ENCODE measurements around the gene SPRYD7.
"Not testable (repeated sequence)": the region's sequence is repeated elsewhere in the genome, so short reads cannot be mapped to it uniquely, and the experiment has no call there.

SPRYD7 gene

DNA sequence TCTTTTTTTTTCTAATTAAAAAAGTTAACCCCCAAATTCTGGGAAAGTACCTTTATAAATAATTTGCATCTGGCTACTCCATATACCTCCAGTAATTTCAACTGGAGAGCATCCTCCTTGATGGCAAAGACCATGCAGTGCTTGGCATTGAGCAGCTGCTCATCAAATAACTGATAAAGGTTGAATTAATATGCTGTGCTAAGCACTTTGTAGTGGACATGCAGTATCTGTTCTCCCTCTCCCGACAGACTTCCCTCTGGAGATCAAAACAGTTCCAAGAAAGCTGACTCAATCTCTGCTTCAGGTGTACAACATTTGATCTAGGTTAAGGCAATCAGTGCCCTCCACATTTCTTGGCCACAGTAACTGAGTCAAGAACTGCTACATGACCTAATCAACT, 3.3 kb downstream of the SPRYD7 start:
- no peak for DNase-seq (ENCODE audit: low read depth)

DNA sequence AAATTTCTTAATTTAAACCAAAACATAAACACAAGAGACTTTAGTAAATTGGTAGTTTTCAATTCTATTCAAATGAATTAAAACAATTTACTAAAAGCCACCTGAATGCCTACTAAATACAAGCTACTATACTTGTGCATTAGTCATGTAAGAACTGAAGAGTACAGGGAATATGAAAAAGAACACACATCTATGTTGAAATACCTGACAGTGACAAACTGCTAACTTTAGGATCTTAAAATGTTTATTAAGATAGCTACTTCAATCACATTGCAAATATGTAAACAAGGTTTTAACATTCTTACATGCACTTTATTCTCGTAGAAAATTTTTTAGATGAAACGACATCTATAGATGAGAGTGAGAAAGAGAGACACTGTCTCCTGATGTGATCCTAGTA, 4.1 kb downstream of the SPRYD7 start:
- DNase-seq (ENCODE audit: low read depth), result no peak

DNA sequence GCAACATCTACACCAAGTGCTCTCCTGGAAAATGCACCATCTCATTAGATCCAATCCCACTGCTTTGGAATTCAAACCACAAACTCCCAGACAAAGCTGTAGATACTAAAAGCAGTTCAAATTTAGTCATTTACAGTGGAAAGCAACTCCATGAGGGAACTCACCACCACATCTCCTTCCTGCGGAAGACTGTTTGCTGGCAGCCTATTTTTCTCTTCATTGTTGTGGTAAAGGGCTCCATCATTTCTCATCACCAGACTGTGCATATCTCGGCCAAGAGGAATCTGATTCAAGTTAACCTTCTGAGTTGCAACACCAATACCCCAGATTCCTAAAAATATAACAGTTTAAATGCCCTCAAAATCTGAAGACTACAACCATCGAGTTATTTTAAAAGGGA, 8.4 kb downstream of the SPRYD7 start:
- no peak for DNase-seq (ENCODE audit: low read depth)

DNA sequence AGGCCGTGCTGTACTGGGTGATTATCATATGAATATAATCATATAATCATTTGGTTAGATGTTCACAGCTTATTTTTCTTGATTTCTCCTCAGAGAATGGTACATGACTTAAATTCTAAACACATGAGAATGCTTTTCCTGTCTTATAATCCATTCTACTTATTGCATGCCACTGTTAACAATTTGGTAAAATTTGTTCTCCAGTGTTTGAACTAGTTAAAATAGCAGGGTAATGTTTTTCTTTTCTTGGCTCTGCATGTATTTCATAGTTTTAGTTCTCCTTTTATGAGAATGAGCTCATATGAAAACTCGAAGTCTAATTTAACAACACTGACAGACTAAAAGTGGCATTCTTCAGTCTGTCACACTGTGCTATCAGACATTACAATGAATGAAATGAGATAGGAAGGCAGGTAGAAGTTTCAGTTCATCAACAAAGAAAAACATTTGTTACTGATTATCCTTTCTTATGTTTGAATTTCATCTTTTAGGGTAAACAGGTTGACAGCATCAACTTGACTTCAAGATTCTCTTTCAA, 10.2 kb downstream of the SPRYD7 start:
- DNase-seq (ENCODE audit: low read depth), result no peak

DNA sequence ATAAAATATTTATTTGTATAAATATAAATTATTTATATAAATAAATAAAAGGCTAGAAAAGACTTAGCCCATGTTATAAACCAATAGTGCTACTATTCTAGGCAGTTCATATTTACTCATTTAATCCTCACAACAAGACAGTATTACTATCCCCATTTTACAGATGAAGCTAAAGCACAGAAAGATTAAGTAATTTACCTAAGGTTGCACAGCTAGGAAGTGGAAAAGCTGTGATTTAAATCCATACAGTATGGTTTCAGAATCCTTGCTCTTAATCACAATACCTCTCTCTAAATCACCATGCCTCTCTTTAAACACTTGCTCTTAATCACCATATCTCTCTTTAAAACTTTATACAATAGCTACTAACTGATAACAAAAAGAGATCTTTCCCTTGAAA, 13.8 kb downstream of the SPRYD7 start:
- no peak for DNase-seq (ENCODE audit: low read depth)

DNA sequence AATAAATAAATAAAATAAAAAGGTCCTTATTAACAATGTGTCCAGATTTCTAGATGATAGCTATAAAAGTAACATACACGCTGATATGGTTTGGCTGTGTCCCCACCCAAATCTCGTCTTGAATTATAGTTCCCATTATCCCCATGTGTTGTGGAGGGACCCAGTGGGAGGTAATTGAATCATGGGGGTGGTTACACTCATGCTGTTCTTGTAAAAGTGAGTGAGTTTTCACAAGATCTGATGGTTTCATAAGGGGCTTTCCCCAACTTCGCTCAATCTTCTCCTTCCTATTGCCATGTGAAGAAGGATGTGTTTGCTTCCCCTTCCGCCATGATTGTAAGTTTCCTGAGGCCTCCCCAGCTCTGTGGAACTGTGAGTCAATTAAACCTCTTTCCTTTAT, 15.2 kb downstream of the SPRYD7 start:
- not testable (repeated sequence) for DNase-seq (ENCODE audit: low read depth)

DNA sequence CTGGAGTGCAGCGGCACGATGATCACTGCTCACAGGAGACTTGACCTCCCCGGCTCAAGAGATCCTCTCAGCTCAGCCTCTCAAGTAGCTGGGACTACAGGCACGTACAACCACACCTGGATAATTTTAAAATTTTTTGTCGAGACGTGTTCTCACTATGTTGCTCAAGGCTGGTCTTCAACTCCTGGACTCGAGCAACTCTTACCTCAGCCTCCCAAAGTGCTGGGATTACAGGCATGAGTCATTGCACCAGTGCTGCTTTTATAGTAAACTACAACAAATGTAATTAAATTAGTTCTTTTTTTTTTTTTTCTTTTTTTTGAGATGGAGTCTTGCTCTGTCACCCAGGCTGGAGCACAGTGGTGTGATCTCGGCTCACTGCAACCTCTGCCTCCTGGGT, 18.0 kb downstream of the SPRYD7 start:
- DNase-seq (ENCODE audit: low read depth), result not testable (repeated sequence)

DNA sequence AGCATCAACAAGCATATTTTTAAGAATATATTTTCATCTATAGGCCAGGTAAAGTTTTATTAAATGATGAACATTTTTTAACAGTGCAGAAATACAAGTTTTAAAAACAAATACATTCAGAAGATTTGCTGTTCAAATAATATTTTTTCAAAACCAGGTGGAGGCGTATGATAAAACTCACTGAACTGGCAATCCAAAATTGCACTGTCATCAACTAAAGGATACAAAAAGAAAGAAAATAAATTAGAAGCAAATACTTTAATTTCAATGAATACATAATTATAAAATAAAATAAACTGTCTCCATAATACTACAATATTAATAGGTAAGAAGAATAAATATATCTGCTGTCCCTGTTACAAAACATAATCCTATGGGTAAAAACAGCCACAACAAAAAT, 21.2 kb downstream of the SPRYD7 start:
- DNase-seq (ENCODE audit: low read depth), result no peak

DNA sequence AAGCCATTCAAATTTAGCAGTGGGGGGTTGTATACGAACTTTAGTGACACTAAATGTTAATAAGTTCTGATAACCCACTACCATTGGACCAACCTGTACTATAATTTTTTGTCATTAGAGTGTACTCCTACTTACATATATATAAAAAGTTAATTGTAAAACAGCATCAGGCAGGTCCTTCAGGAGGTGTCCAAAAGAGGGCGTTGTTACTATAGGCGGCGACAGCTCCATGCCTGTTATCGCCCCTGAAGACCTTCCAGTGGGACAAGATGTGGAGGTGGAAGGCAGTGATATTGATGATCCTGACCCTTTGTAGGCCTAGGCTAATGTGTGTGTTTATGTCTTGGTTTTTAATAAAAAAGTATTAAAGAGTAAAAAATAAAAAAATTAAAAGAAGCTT, 27.5 kb downstream of the SPRYD7 start:
- DNase-seq (ENCODE audit: low read depth), result no peak

DNA sequence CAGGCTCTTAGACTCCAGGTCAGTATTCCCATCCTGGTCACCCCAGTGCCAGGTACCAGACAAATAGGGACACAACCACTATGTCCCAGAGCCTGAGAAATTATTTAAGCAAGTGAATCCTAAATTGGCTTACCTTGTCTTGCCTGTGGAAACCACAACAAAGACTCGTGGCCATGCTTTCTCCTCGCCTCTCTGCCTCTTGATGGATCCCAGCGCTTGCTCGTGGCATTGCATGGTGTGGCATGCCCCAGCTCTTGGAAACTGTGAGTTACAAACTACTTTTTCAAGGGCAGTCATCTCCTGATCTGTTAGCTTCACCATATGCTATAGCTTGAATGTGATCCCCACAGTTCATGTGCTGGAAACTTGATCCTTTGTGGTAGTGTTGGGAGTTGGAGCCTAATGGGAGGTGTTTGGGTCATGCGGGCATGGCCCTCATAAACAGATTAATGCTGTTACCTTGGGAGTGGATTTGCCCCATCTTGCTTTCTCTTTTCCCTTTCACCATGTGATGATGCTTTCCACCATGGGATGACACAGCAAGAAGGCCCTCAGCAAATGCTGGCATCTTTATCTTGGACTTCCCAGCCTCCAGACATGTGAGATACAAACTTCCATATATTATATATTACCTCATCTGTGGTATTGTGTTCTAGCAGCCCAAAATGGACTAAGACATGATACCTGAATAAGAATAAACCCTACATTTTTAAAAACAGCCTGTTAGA, 31.2 kb downstream of the SPRYD7 start:
- no peak for DNase-seq (ENCODE audit: low read depth)

DNA sequence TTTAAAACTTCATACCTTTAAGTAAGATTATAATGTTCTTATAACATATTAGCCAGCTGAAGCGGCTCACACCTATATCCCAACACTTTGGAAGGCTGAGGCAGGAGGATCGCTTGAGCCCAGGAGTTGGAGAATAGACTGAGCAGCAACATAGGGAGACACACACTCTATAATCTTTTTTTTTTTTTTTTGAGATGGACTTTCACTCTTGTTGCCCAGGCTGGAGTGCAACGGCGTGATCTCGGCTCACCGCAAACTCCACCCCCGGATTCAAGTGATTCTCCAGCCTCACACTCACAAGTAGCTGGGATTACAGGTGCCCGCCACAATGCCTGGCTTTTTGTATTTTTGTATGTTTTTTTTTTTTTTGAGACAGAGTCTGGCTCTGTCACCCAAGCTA, 37.3 kb downstream of the SPRYD7 start:
- no peak for DNase-seq (ENCODE audit: low read depth)

DNA sequence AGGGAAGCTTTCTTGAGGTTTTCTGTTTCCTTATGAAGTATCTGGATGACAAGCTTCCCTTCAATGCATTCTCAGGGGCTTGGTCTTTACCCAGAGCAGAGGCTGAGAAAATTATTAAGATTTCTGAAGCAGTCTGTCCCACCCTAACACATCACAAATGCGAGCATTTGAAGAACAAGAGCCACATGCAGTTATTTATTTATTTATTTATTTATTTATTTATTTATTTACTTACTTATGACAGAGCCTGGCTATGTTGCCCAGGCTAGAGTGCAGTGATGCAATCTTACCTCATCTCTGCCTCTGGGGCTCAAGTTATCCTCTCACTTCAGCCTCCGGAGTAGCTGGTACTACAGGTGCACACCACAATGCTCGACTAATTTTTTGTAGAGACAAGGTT, 38.4 kb downstream of the SPRYD7 start:
- DNase-seq (ENCODE audit: low read depth), result no peak

DNA sequence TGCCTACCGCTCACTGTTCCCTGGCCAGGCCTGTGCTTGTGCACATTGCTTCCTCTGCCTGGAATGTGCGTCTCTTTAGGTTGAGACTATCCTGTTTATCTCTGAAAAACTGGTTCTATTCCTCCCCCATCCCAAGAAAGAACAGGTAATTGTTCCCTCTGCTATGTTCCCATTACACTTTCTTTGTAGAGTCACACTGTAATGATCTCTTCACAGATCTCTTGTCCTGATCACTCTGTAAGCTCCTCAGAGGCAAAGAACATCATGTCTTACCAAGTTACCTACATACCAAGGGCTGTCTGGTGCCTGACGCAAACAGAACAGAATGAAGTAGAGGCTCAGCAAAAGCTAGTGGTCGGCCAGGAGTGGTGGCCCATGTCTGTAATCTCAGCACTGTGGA, 40.3 kb downstream of the SPRYD7 start:
- no peak for DNase-seq (ENCODE audit: low read depth)

DNA sequence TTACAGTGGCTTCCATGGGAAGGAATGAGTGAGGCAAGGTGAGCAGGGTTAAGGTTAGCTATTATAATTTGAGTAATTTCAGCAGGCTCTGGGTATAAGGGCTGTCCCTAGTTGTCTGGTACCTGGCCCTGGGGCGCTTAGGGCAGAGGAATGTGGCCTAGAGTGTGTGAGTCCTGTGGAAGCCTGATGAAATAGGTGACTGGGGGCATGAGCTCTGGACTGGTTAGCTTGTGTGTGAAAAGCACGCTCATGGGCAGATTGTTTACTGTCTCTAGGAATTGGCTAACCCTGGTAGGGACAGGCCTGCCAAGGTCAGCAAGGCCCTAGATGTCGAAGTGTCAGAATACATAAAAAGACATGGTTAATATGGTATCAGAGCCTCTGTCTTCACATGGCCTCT, 42.5 kb downstream of the SPRYD7 start:
- no peak for DNase-seq (ENCODE audit: low read depth)

DNA sequence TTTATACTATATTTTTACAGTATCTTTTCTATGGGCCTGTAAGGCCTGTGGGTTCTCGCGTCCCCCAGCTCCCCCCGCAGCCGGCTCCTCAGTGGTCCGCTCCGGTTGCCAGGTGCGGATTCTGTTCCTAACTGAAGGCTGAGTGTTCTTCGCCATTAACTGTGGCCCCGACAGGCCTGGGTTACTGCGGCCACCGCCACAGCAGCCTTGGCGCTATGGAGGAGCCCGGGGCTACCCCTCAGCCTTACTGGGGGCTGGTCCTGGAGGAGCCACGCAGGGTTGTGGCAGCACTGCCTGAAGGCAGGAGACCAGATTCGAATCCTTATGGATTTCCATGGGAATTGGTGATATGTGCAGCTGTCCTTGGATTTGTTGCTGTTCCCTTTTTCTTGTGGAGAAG, 45.8 kb downstream of the SPRYD7 start:
- no peak for DNase-seq (ENCODE audit: low read depth)

DNA sequence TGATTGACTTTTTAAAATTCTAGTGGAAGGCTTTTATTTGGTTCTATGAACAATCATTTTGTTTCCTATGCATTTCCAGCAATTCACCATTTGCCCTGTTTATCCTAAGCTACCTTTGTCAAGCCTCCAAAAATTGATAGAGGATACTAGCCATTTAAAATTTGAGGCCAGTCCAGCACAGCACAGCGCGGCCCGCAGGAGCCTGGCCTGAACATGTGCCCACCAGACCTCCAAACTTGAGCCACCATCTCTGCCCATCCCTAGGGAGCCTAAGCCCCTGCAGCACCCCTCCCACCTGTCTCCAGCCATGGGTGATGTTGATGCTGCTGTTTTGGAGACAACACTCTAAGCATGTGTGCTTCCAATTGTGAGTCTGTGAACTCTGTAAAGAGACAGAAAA, 57.5 kb downstream of the SPRYD7 start:
- no peak for DNase-seq (ENCODE audit: low read depth)

DNA sequence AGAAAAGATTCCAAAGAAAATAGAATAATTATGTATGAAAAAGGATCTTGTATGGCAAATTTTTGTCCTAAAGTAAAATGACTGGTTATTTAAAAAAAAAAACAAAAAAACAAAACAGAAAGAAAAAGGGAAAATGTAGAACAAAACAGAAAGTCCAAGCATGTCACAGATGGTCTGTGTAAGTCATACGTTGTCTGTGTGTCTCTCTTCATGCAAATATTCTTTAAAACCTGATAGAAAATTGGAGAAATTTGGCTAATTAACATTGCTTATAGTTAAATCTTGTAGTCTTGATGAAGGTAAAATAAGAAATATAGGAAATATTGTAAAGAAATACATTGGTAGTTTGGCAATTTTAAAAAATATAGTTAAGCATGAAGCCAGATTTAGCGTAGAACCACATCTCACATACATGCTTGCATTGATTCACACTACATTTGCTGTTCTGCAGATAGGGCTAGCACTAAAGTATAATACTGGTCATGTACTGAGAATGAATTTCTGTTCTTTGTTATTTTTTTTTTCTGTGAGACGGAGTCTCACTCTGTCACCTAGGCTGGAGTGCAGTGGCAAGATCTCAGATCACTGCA, 58.4 kb downstream of the SPRYD7 start:
- DNase-seq (ENCODE audit: low read depth), result no peak

DNA sequence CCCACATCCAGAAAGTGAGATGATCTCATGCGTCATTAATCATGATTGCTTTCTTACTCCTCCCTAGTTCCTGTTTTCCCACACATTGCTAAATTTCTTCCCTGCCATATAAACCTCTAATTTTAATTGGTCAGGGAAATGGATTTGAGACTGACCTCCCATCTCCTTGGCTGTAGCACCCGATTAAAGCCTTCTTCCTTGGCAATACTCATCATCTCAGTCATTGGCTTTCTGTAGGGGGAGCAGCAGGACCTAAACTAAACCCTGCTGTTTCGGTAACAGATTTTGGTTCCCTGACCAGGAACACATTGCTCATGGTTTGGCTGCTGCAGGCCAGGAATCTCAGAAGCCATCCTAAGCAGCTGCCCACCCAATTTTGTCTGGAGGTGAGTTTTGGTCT, 61.7 kb downstream of the SPRYD7 start:
- DNase-seq (ENCODE audit: low read depth), result no peak

DNA sequence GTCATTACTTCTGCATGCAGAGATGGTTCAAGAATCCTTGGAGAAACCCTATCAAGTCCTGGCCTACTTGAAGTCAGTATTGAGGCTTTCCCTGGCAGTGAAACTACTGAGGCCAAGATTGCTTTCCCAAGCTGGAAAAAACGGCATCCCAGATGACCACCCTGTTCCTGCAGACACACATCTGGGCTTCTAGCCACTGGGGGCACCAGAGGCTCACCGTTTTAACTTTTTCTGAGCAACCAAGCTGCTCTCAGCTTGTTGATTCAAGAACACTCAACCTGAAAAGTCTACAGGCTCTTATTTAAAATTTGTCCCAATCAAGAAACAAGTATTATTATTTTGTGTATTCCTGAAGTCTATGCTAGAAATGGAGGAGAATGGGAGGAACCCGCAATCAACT, 66.6 kb downstream of the SPRYD7 start:
- no peak for DNase-seq (ENCODE audit: low read depth)

DNA sequence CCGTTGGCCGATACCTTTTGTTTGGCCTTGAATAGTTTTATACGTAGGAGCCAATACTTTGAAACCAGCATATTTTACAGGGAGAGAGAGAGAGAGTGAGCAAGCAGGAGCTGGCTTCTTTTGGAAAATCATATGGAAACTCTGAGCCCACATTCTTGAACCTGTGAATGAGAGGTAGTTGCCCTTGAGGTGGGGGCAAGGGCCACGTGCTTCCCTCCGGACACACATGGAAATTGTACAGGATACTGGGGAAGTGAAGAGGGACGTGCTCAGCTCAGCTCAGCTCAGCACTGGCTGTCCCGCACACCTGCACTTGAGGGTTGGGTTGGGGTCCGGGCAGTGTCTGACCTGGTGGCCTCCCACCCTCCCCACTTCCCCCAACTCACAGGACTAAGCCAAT, 68.3 kb downstream of the SPRYD7 start:
- DNase-seq (ENCODE audit: low read depth), result no peak

DNA sequence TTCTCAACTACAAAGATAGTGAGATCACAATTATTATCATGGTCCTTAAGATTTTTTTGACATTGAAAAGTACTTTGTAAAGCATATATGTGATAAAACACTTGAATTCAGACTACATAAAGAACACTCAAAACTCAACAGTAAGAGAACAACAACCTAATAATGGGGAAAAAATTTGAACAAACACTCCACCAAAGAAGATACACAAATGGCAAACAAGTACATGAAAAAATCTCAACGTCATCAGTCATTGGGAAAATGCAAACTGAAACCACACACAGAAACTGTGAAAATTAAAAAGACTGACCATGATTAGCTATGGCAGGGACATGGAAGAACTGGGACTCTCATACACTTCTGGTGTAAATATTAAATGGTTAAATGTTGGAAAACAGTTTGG, 70.9 kb downstream of the SPRYD7 start:
- DNase-seq (ENCODE audit: low read depth), result no peak

DNA sequence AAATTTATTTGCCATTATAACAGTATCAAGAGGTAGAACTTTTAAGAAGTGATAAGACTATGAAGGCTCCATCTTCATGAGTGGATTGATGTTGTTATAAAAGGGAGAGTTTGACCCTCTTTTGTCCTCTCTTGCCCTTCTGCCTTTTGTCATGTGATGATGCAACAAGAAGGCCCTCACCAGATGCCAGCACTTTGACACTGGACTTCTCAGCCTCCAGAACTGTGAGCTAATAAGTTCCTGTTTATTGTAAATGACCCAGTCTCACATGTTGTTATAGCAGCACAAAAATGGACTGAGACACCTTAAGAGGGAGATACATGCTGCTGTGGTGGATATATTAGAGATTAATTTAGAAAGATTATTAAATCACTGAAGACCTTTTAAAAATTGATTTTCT, 71.6 kb downstream of the SPRYD7 start:
- DNase-seq (ENCODE audit: low read depth), result no peak

Measured in stimulated activated CD8-positive, alpha-beta memory T cell treated with anti-CD3 and anti-CD28 coated beads, Interleukin-15, amount 100 ng/mL, for 24 hours (primary cell).